NCI-H2196 (cell line): ENCODE results near the gene ZNF75A.

Experiments
- DNase-seq: peaks from one replicate; lab custom pipeline; 2025; ENCODE audit not compliant: unreplicated experiment; lab: John Stamatoyannopoulos, UW

Gene ZNF75A

GRCh38 chr16:3285131-3285530 is 20.2 kb upstream of the ZNF75A start:
- DNase-seq = no peak

- DNase-seq = no peak
Measured at GRCh38 chr16:3289998-3290673, 15.2 kb upstream of the ZNF75A start.

GRCh38 chr16:3292604-3293003 is 12.7 kb upstream of the ZNF75A start:
- no peak for DNase-seq

GRCh38 chr16:3295209-3295608 is 10.1 kb upstream of the ZNF75A start:
- no peak for DNase-seq

GRCh38 chr16:3295783-3296182 is 9.5 kb upstream of the ZNF75A start:
- DNase-seq = no peak

GRCh38 chr16:3304370-3304769 is 927 bp upstream of the ZNF75A start:
- no peak for DNase-seq

- no peak for DNase-seq
Measured at GRCh38 chr16:3306078-3306477, 781 bp downstream of the ZNF75A start.

GRCh38 chr16:3311496-3311895 is 6.2 kb downstream of the ZNF75A start:
- DNase-seq = no peak

- DNase-seq = no peak
Measured at GRCh38 chr16:3317315-3317999, 12.2 kb downstream of the ZNF75A start.

GRCh38 chr16:3321816-3322215 is 16.5 kb downstream of the ZNF75A start:
- DNase-seq = no peak

- no peak for DNase-seq
Measured at GRCh38 chr16:3327514-3327913, 22.2 kb downstream of the ZNF75A start.

GRCh38 chr16:3328104-3328503 is 22.8 kb downstream of the ZNF75A start:
- no peak for DNase-seq

- DNase-seq = no peak
Measured at GRCh38 chr16:3328643-3329042, 23.3 kb downstream of the ZNF75A start.

- no peak for DNase-seq
Measured at GRCh38 chr16:3346041-3346440, 40.7 kb downstream of the ZNF75A start.

- DNase-seq = no peak
Measured at GRCh38 chr16:3347586-3347985, 42.3 kb downstream of the ZNF75A start.

GRCh38 chr16:3348547-3349167 is 43.4 kb downstream of the ZNF75A start:
- no peak for DNase-seq

GRCh38 chr16:3349175-3349574 is 43.9 kb downstream of the ZNF75A start:
- no peak for DNase-seq

GRCh38 chr16:3355589-3355988 is 50.3 kb downstream of the ZNF75A start, which contains the start of gene OR2C1:
Gene OR2C1, plus strand, starts transcription at chr16:3355889. Its CDS starts 52 bp downstream, at chr16:3355941.
- DNase-seq = no peak

GRCh38 chr16:3356118-3356517 is 50.8 kb downstream of the ZNF75A start:
- DNase-seq = no peak

- DNase-seq = no peak
Measured at GRCh38 chr16:3358871-3359270, 53.6 kb downstream of the ZNF75A start.

- no peak for DNase-seq
Measured at GRCh38 chr16:3362931-3363330, 57.6 kb downstream of the ZNF75A start.

- DNase-seq = no peak
Measured at GRCh38 chr16:3363793-3364192, 58.5 kb downstream of the ZNF75A start.
